Type B pancreatic cell (in vitro differentiated cells): Measurements from ENCODE around the gene DEPDC1B. TPM values are rescaled to one million over a fixed set of nuclear protein-coding genes. Genes with fewer than 3 reads are reported as not detected.

ENCODE experiments used
- DNase-seq: peaks from one replicate; pipeline ENCODE4 v3.0.0; 2021; ENCODE audit warnings: mixed read lengths; ENCODE audit not compliant: unreplicated experiment; ENCODE audit errors: extremely low spot score
- H3K27ac Mint-ChIP-seq: 2 replicates; pipeline ENCODE4 v1.8.0; 2021; ENCODE audit warnings: mild to moderate bottlenecking, mixed read lengths
- H3K27me3 Mint-ChIP-seq: 2 replicates; pipeline ENCODE4 v1.8.0; 2021; ENCODE audit warnings: mixed read lengths
- H3K36me3 Mint-ChIP-seq: 2 replicates; pipeline ENCODE4 v1.8.0; 2021; ENCODE audit warnings: mixed read lengths
- H3K4me1 Mint-ChIP-seq: one replicate; pipeline ENCODE4 v1.8.0; 2021; ENCODE audit warnings: mixed read lengths; ENCODE audit not compliant: unreplicated experiment
- H3K4me3 Mint-ChIP-seq: 2 replicates; pipeline ENCODE4 v1.8.0; 2021; ENCODE audit warnings: mild to moderate bottlenecking, mixed read lengths
- H3K9me3 Mint-ChIP-seq: 2 replicates; pipeline ENCODE4 v1.8.0; 2021; ENCODE audit warnings: mixed read lengths
- CTCF ChIP-seq: fragments of 200-600 bp; sonication (generic); conservative IDR thresholded peaks from 2 replicates; pipeline ENCODE4 v1.5.0; 2021; ENCODE audit warnings: antibody characterized with exemption, mild to moderate bottlenecking
- total RNA-seq: library from RNA; stranded (reverse); gene quantifications from 2 replicates; pipeline ENCODE4 v1.2.1, GENCODE V29; 2021; ENCODE audit warnings: low replicate concordance

The DEPDC1B gene
- total RNA-seq, 1 donor from 2014 or later: 29.1 TPM

- DNase-seq: no peak
- Mint-ChIP-seq H3K4me3 (peak overlapping the region; percentile 4), H3K9me3 (no peaks in the 10 kb centered on the region), H3K27me3 (no peaks in the 10 kb centered on the region), H3K4me1 (peaks cover 15% of the 10 kb centered on the region), H3K27ac (peak overlapping the region; percentile 73), H3K36me3 (peaks cover 11% of the 10 kb centered on the region)
- no peak for TF ChIP-seq CTCF
These were observed 27.2 kb downstream of the DEPDC1B start for GRCh38 chr5:60672693-60673264.

GRCh38 chr5:60671899-60672692 lies 27.9 kb downstream of the DEPDC1B start:
- H3K9me3 Mint-ChIP-seq: no peaks in the 10 kb centered on the region
- peaks cover 11% of the 10 kb centered on the region for H3K36me3 Mint-ChIP-seq
- peaks cover 15% of the 10 kb centered on the region for H3K4me1 Mint-ChIP-seq
- H3K4me3 Mint-ChIP-seq: no peak overlapping the region
- DNase-seq: no peak
- H3K27me3 Mint-ChIP-seq: no peaks in the 10 kb centered on the region
- no peak for TF ChIP-seq CTCF
- H3K27ac Mint-ChIP-seq: peak overlapping the region; percentile 73

- no peak for TF ChIP-seq CTCF
- H3K36me3 Mint-ChIP-seq: peaks cover 25% of the 10 kb centered on the region
- no peak for DNase-seq
- H3K4me3 Mint-ChIP-seq: no peak overlapping the region
- H3K27me3 Mint-ChIP-seq: no peaks in the 10 kb centered on the region
- H3K9me3 Mint-ChIP-seq: no peaks in the 10 kb centered on the region
- H3K4me1 Mint-ChIP-seq: peaks cover 15% of the 10 kb centered on the region
- H3K27ac Mint-ChIP-seq: no peak overlapping the region
These were observed 29.2 kb downstream of the DEPDC1B start for GRCh38 chr5:60670749-60671148.

- Mint-ChIP-seq H3K4me1 (peaks cover 14% of the 10 kb centered on the region), H3K4me3 (no peak overlapping the region), H3K27me3 (no peaks in the 10 kb centered on the region), H3K36me3 (peaks cover 39% of the 10 kb centered on the region), H3K9me3 (no peaks in the 10 kb centered on the region), H3K27ac (no peak overlapping the region)
- peak; percentile 87 for TF ChIP-seq CTCF
- DNase-seq: no peak
These were observed 31.2 kb downstream of the DEPDC1B start for GRCh38 chr5:60668686-60669304.

- no peak for DNase-seq
- no peaks in the 10 kb centered on the region for H3K27me3 Mint-ChIP-seq
- TF ChIP-seq CTCF: no peak
- no peak overlapping the region for H3K27ac Mint-ChIP-seq
- no peaks in the 10 kb centered on the region for H3K4me1 Mint-ChIP-seq
- peaks cover 20% of the 10 kb centered on the region for H3K36me3 Mint-ChIP-seq
- H3K4me3 Mint-ChIP-seq: no peak overlapping the region
- peaks cover 7% of the 10 kb centered on the region for H3K9me3 Mint-ChIP-seq
These were observed 47.9 kb downstream of the DEPDC1B start for GRCh38 chr5:60651872-60652620.
